ENCODE results near the gene NEO1.

NEO1 gene

GRCh38 chr15:73335471-73335870, 283.2 kb downstream of the NEO1 start:
- H3K4me3 ChIP-seq (ENCODE audit: control insufficient read depth, low read depth, low read length) = no peak overlapping the region
- DNase-seq (ENCODE audit: low read depth) = no peak
- TF ChIP-seq CTCF (IDR thresholded peaks at IDR 0.05; ENCODE audit: control insufficient read depth, insufficient read depth, low read depth, low read length, missing control alignments) = no peak

GRCh38 chr15:73336756-73337155, 284.5 kb downstream of the NEO1 start:
- no peak for DNase-seq (ENCODE audit: low read depth)
- no peak overlapping the region for H3K4me3 ChIP-seq (ENCODE audit: control insufficient read depth, low read depth, low read length)
- no peak for TF ChIP-seq CTCF (IDR thresholded peaks at IDR 0.05; ENCODE audit: control insufficient read depth, insufficient read depth, low read depth, low read length, missing control alignments)

GRCh38 chr15:73337187-73337586, 284.9 kb downstream of the NEO1 start:
- H3K4me3 ChIP-seq (ENCODE audit: control insufficient read depth, low read depth, low read length) = no peak overlapping the region
- no peak for DNase-seq (ENCODE audit: low read depth)
- no peak for TF ChIP-seq CTCF (IDR thresholded peaks at IDR 0.05; ENCODE audit: control insufficient read depth, insufficient read depth, low read depth, low read length, missing control alignments)

- no peak overlapping the region for H3K4me3 ChIP-seq (ENCODE audit: control insufficient read depth, low read depth, low read length)
- no peak for DNase-seq (ENCODE audit: low read depth)
- no peak for TF ChIP-seq CTCF (IDR thresholded peaks at IDR 0.05; ENCODE audit: control insufficient read depth, insufficient read depth, low read depth, low read length, missing control alignments)
Measured at GRCh38 chr15:73338058-73338457, 285.8 kb downstream of the NEO1 start.

GRCh38 chr15:73338606-73339374, 286.5 kb downstream of the NEO1 start:
- TF ChIP-seq CTCF (IDR thresholded peaks at IDR 0.05; ENCODE audit: control insufficient read depth, insufficient read depth, low read depth, low read length, missing control alignments) = no peak
- no peak for DNase-seq (ENCODE audit: low read depth)
- H3K4me3 ChIP-seq (ENCODE audit: control insufficient read depth, low read depth, low read length) = no peak overlapping the region

- H3K4me3 ChIP-seq (ENCODE audit: control insufficient read depth, low read depth, low read length) = no peak overlapping the region
- DNase-seq (ENCODE audit: low read depth) = no peak
- TF ChIP-seq CTCF (IDR thresholded peaks at IDR 0.05; ENCODE audit: control insufficient read depth, insufficient read depth, low read depth, low read length, missing control alignments) = no peak
Measured at GRCh38 chr15:73340502-73341192, 288.4 kb downstream of the NEO1 start.
